Stimulated activated CD4-positive, alpha-beta T cell treated with anti-CD3 and anti-CD28 coated beads, Interleukin-1b, Interleukin-23, amount 100 ng/mL, for 48 hours (primary cell): ENCODE data around the gene OSBPL9.
"Not testable (repeated sequence)": the region's sequence is repeated elsewhere in the genome, so short reads cannot be mapped to it uniquely, and the experiment has no call there.

Experiments used
- DNase-seq: peaks from one replicate; pipeline ENCODE4 v3.0.0-alpha.2; 2020

OSBPL9 gene

DNA sequence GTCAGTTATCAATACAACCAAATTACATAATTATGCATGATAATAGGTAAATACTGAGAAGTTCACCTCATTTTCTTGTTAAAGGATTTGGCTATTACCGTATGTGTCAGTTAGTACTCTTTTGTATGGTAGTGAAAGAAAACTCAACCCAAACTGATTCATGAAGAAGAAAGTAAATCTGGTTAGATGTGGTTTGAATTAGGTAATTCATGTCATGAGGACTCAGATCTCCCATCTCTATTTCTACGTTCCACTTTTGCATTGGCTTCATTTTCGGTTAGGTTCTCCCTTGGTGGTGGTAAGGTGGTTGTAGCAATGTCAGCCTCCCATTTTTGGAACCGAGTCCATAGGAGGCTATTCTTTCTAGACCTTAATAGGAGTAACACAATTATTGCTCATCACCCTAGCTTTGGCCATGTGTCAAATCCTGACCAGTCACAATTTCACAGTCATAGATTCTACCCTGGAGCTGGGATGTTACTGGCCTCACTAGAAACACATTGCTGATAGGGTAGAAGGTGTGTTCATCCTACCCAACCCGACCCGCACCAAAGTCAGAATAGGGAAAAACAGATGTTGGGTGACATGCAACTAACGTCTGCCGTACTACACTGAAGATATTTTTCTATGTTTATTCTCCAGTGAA, 97.6 kb downstream of the OSBPL9 start:
- no peak for DNase-seq

DNA sequence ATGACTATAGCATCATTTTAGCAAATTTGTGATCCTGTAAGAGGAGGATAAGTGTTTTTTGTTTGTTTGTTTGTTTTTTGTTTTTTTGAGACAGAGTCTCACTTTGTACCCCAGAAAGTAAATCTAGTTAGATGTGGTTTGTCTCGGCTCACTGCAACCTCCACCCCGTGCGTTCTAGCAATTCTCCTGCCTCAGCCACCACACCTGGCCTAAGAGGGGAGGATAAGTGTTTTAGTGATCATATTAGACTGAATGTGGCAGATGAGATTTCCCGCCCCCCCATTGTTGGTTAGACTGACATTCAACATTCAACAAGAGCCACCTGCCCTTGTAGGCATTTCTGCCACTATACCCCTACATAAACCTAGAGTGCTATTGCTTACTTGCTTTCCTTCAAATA, 98.5 kb downstream of the OSBPL9 start:
- no peak for DNase-seq

- DNase-seq, result no peak
These were observed 99.9 kb downstream of the OSBPL9 start for GRCh38 chr1:51716746-51717145.

DNA sequence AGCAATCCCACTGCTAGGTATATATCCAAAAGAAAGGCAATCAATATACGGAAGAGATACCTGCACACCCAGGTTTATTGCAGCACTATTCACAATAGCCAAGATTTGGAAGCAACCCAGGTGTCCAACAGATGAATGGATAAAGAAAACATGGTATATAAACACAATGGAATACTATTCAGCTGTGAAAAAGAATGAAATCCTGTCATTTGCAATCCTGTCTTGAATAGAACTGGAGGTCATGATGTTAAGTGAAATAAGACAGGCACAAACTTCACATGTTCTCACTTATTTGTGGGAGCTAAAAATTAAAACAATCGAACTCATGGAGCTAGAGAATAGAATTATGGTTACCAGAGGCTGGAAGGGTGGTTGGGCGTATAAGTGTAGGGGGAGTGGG, 101.0 kb downstream of the OSBPL9 start:
- no peak for DNase-seq

GRCh38 chr1:51719146-51719545, 102.3 kb downstream of the OSBPL9 start:
- DNase-seq, result no peak

DNA sequence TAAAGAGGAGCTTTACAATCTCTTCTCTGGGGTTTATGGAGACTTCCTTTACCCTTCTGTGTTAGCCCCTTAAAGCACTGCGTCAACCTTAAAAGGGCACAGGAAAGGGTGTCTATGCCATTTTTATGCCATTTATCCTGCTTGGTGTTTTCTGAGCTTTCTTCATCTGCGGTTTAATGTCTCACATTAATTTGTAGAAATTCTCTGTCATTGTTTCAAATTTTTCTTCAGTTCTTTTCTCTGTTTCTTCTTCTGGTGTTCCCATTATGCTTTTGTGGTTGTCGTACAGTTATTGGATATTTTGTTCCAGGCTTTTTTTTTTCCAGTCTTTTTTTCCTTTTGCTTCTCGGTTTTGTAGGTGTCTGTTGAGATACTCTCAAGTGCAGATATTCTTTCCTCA, 107.9 kb downstream of the OSBPL9 start:
- DNase-seq, result no peak

GRCh38 chr1:51726051-51726450, 109.2 kb downstream of the OSBPL9 start:
- no peak for DNase-seq

DNA sequence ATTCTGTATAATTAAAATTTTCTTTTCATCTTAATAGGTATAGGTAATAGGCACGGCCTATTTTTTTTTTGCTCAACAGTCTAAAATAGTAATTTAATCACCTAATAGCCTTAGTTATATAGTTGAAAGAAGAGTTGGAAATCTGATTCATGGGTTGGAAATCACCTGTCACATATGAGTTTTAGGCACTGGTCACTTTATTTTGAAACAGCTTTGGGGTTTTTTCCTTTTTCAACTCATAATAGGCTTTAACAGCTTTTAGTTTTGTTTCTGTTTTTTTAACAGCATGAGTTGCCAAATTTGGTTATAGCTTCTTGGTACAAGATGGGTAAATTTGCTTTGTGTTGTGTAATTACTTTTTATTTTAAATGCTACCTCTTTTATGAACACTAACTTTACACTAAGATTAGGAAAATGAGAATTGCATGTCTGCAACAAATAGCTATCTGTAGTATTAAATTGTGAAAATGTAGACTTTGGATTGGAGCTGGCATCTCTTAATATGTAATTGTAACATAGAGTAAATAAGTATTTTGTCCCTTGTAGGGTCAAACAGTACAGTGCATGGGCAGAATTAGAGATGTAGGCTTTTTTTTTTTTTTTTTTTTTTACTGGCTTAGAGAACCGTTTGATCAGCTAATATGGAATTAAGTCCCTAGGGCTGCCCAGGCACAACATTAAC, 109.8 kb downstream of the OSBPL9 start:
- no peak for DNase-seq

GRCh38 chr1:51727366-51727765, 110.5 kb downstream of the OSBPL9 start:
- DNase-seq, result no peak

- DNase-seq, result no peak
These were observed 111.8 kb downstream of the OSBPL9 start for GRCh38 chr1:51728611-51729155.

DNA sequence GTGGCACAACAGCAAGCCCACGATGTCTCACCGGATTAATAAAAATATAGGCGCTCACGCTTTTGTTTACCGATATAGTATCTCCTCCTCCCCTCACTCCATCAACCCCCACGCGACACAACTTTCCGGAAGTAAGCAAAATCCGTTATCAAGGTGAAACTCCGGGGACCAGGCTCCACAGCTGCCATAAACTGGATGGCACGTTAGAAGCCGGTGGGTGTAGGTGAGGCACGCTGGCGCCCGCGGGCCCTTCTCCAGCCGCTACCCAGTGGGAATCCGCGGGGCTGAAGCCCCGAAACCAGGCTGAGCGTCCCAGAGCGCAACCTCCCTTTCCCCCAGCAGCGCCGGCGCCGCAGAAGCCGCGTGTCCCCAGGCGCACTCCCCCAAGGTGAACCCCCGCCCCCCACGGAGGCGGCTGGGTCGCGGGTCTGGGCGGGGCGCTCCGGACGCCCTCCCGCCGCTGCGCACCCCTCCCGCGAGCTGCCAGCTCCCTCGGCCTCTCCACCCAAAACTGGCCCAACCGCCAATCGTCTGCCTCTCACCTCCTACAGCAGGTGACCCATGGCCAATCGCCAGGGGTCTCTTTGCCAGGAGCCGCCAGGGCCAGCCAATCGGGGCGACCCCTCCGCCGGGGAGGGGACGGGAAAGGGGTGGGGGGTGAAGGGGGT, 112.4 kb downstream of the OSBPL9 start:
- DNase-seq, result peak; percentile 97

DNA sequence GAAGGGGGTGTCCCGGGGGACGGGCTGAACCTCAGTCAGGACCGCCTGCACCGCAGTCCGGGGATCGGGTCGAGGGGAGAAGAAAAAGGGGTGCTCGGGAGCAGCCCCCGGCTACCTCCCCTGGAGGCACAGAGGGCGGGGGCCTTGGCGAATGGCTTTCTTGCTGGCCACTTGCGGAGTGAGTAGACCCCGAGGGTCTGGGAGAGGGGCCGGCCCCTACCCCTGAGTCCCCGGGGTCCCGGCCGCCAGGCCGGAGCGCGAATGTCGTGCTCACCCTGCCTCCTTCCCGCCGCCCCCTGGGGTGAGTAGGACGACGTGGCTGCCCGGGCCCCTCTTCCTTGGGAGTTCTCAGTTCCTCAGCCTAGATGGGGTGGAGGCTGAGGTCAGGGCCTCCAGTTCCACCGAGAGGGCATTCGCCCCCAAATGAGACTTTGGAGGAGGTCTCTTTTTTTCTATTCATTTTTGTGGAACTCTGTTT, 113.0 kb downstream of the OSBPL9 start:
- DNase-seq, result no peak

GRCh38 chr1:51731998-51732397, 115.1 kb downstream of the OSBPL9 start:
- DNase-seq, result no peak

- DNase-seq, result no peak
These were observed 116.0 kb downstream of the OSBPL9 start for GRCh38 chr1:51732701-51733425.

- not testable (repeated sequence) for DNase-seq
These were observed 116.5 kb downstream of the OSBPL9 start for GRCh38 chr1:51733426-51733774.

DNA sequence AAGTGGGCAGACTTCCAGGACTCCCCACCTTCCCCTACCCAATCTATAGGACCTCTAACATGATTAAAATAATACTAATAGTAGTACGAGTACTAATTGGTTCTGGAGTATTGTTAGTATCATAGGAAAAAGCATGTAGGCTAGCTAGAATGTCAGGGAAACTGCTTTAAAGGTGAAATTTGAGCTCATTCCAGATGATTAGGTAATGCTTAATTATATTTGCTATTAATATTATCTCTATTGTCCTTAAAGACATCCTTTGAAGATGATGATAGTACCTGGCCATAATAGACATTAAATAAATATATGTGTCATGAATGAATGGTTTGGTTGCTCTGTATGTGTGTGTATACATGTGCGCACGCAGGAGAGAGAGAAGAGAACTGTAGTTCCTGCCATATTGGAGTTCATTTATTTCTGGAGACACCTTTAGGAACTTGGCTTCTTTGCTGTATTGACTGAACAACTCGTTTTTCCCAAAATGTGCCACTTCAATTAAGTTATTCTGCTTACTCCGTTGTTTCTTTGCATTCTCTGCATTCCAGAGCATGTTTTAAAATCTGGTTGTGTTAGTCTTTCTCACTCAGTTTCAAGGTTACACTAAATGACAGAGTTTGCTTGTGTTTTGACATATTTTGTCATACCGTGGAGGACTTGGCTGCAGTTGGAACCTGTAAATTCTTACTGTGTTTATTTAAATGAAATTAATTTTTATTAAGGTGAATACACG, 117.1 kb downstream of the OSBPL9 start:
- DNase-seq, result no peak

DNA sequence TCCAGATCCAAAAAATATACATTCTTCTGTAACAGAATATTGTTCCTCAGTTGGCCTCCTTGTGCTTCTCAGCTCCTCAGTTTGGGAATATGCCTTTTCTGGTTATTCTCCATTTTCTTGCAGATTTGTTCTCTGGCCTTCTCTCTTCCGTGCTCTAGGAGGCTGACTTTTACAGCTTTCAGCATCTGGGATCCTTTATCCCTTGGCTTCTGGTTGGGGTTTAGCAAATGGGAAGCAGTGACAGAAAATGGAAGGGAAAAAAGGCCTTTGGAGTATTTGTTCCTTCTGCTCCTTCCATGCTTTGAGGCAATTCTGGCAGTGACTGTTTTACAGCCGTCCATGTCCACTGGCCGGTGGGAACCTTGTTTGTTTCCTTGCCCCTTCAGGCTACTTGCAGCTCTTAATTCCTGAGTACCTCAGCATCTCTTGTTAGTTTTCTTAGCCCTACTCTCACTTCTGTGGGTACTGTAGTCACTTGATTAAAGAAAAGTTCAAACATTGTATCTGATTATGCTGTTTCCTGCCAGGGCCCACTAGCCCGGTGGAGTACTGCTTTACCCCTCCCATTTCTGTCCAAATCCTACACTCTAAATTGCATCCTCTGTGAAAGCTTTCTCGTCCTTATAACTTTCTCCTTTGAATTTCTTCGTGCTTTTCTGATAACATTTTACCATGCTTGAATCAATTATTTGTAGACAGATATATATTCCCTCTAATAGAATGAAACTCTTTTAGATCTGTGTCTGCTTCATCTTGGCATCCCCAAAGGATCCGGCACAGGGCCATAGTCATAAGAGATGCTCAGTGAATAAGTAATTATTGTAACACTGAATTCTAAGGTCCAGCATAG, 118.2 kb downstream of the OSBPL9 start:
- DNase-seq, result no peak

DNA sequence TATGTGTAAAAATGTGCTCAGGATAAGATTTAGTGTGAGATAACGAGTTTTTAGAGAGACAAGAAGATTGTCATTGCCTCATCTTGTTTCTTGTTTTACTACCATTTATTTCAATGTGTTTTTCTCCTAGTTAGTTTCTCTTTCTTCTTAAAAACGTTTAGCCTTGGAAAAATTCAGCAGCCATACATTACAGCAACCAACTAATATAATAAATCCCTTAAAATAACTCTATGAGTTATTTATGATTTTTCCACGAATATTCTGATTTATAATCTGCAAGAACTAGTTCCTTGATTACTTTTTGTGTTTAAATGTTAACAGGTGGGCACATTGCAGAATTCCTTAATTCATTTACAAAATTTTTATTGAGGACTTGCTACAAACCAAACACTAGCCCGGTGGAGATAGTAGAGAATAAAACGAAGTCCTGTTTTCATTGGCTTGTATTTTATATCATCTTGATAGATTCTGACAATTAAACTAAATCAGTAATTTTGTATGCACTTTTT, 118.9 kb downstream of the OSBPL9 start:
- DNase-seq, result no peak

GRCh38 chr1:51736702-51737101, 119.8 kb downstream of the OSBPL9 start:
- DNase-seq, result no peak

- DNase-seq, result no peak
These were observed 121.8 kb downstream of the OSBPL9 start for GRCh38 chr1:51738681-51739080.

DNA sequence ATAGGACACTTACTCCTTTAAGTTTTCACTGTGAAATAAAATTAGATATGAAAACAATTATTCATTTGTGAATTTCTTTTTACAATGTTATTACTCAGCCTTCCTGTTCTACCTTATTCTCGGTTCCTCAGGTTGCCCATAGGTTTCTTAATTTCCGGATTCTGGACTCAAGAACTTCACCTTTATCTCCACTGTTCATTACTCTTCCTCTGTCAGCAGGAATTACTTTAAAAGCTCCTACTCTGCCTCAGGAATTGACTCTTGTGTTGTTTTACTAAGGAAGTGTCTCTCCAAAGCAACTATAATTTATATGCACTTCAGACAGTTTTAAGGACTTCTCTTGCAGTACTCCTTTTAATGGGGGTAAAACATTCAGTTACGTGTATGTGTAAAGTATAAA, 123.8 kb downstream of the OSBPL9 start:
- no peak for DNase-seq
